Left lung (tissue), 10 donors: ENCODE measurements around the gene LYSMD1. TPM values are rescaled to one million over a fixed set of nuclear protein-coding genes. Genes with fewer than 3 reads are reported as not detected.

Experiments
- ATAC-seq: fragments of 200-7000 bp; cut with Tn5 transposase; one replicate; pipeline ENCODE4 v1.9.1; 2020; ENCODE audit warnings: moderate library complexity
- DNase-seq, 4 donors: peaks; one replicate each; pipeline ENCODE4 v3.0.0-alpha.2; 2013 to 2020
- H3K27ac ChIP-seq, 2 donors: fragments of 200-600 bp; sonication (generic) in 1 of 2; one replicate each; pipeline versions ENCODE4 v1.5.0 to v1.8.0; 2020 to 2021
- H3K27me3 ChIP-seq, 2 donors: fragments of 200-600 bp; sonication (generic) in 1 of 2; one replicate each; pipeline versions ENCODE4 v1.5.0 to v1.8.0; 2020 to 2021
- H3K36me3 ChIP-seq, 2 donors: fragments of 200-600 bp; sonication (generic) in 1 of 2; one replicate each; pipeline versions ENCODE4 v1.5.0 to v1.8.0; 2020 to 2021
- H3K4me1 ChIP-seq, 2 donors: fragments of 200-600 bp; one replicate each; pipeline ENCODE4 v1.8.0; 2021
- H3K4me3 ChIP-seq, 2 donors: fragments of 200-600 bp; sonication (generic) in 1 of 2; one replicate each; pipeline versions ENCODE4 v1.5.0 to v1.8.0; 2020 to 2021; ENCODE audit warnings: mild to moderate bottlenecking in 1 of 2
- H3K9me3 ChIP-seq, 2 donors: fragments of 200-600 bp; sonication (generic) in 1 of 2; one replicate each; pipeline versions ENCODE4 v1.5.0 to v1.8.0; 2020 to 2021
- CTCF ChIP-seq, 2 donors: fragments of 200-600 bp; sonication (generic) in 1 of 2; IDR thresholded peaks; one replicate each; pipeline versions ENCODE4 v1.5.0 to v1.8.0; 2021; ENCODE audit warnings: antibody characterized with exemption in 2 of 2
- intact Hi-C, 2 donors: fragments of 100-400 bp; cut with DNase I; formaldehyde crosslinking; loops; one replicate each; pipeline versions ENCODE4 v1.11.2 to v1.14.2; 2022
- polyA plus RNA-seq, 6 donors: library from polyadenylated mRNA; unstranded; fragments of 120-200 nt; gene quantifications; one replicate each; pipeline ENCODE4 v1.2.1, GENCODE V29; 2013; ENCODE audit not compliant: insufficient read length in 6 of 6
- total RNA-seq, 2 donors: library from RNA; stranded (reverse); fragmentation: NEBNext Ultra II Directional; extraction: Animal tissue kit (Norgen Biotek cat#: 25700); gene quantifications; one replicate each; pipeline ENCODE4 v1.2.1, GENCODE V29; 2021
- donor health status: DM: no; HTN: yes; CAD: no.
- donor health status: DM: no; HTN: no; CAD: no.

LYSMD1 gene
- total and polyA plus RNA-seq, 8 donors = 5.8 to 20.4 (median 16.0) TPM

DNA sequence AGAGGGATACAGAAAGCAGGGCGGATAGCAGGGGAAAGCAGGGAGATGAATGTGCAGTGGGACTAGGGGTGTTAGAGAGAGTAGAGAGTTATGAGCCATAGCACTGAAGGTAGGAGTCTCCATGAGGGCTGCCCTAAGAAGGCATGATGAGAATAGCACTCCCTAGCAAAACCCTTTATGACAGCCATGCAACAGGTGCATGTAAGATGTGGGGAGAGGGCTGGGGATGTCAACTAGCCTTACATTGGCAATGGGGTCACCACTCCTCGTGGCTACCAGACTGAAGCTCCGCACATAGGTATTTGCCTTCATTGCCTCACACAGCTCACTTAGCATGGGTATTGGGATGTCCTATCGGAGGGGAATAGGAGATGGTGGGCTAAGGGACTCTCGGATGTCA is 5.5 kb upstream of the LYSMD1 start:
- ATAC-seq (no peak), DNase-seq (no peak)
- Histone ChIP-seq H3K4me1 (peaks cover 9 to 17% of the 10 kb centered on the region in 2 donors), H3K9me3 (no peaks in the 10 kb centered on the region), H3K27ac (no peak overlapping the region), H3K4me3 (no peak overlapping the region), H3K36me3 (peaks cover 0 to 77% of the 10 kb centered on the region in 2 donors), H3K27me3 (no peaks in the 10 kb centered on the region)
- no peak for TF ChIP-seq CTCF (IDR thresholded peaks at IDR 0.05)
- intact Hi-C loops = no loop called here

GRCh38 chr1:151167116-151167515 is 1.4 kb upstream of the LYSMD1 start:
- Histone ChIP-seq H3K4me3 (peak overlapping the region in 1 of 2 donors; percentile 88), H3K27me3 (no peaks in the 10 kb centered on the region), H3K36me3 (peaks cover 0 to 46% of the 10 kb centered on the region in 2 donors), H3K9me3 (no peaks in the 10 kb centered on the region), H3K4me1 (peaks cover 16 to 39% of the 10 kb centered on the region in 2 donors), H3K27ac (no peak overlapping the region)
- TF ChIP-seq CTCF (IDR thresholded peaks at IDR 0.05) = no peak
- DNase-seq (no peak), ATAC-seq (no peak)
- intact Hi-C loops = no loop called here

DNA sequence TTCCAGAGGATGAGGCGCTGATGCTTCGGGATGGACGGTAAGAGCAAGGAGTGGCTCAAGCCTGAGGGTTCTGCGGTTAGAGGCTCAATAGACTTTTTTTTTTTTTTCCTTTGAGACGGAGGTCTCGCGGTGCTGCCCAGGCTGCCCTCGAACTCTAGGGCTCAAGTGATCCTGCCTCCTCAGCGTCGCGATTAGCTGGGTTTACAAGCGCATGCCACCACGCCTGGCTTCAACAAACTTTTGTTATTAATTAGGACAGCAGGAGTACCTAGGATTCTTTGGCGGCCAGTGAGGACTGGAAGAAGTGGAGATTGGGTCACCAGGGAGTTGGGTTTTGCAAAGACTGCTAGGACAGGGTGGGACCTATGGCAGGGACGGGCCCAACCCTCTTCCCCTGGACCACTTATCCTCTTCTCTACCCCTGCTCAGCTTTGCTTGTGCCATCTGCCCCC is 829 bp upstream of the LYSMD1 start:
- TF ChIP-seq CTCF (IDR thresholded peaks at IDR 0.05) = no peak
- peak; percentile 5 for ATAC-seq
- no peaks in the 10 kb centered on the region for H3K9me3 ChIP-seq
- intact Hi-C loops = no loop called here
- H3K36me3 ChIP-seq = peaks cover 0 to 48% of the 10 kb centered on the region in 2 donors
- DNase-seq = no peak
- peak overlapping the region; percentile 78 to 87 for H3K27ac ChIP-seq
- no peaks in the 10 kb centered on the region for H3K27me3 ChIP-seq
- H3K4me1 ChIP-seq = peaks cover 16 to 39% of the 10 kb centered on the region in 2 donors
- peak overlapping the region; percentile 57 to 88 for H3K4me3 ChIP-seq

- Histone ChIP-seq H3K9me3 (no peaks in the 10 kb centered on the region), H3K27ac (peak overlapping the region; percentile 78 to 87), H3K4me3 (peak overlapping the region; percentile 57 to 88), H3K27me3 (no peaks in the 10 kb centered on the region), H3K4me1 (peaks cover 16 to 42% of the 10 kb centered on the region in 2 donors), H3K36me3 (peaks cover 0 to 48% of the 10 kb centered on the region in 2 donors)
- intact Hi-C loops = no loop called here
- TF ChIP-seq CTCF (IDR thresholded peaks at IDR 0.05) = no peak
- DNase-seq (peak in 2 of 4 donors; percentile 53 to 73), ATAC-seq (peak; percentile 58)
Measured at GRCh38 chr1:151165281-151165737, 393 bp downstream of the LYSMD1 start.

DNA sequence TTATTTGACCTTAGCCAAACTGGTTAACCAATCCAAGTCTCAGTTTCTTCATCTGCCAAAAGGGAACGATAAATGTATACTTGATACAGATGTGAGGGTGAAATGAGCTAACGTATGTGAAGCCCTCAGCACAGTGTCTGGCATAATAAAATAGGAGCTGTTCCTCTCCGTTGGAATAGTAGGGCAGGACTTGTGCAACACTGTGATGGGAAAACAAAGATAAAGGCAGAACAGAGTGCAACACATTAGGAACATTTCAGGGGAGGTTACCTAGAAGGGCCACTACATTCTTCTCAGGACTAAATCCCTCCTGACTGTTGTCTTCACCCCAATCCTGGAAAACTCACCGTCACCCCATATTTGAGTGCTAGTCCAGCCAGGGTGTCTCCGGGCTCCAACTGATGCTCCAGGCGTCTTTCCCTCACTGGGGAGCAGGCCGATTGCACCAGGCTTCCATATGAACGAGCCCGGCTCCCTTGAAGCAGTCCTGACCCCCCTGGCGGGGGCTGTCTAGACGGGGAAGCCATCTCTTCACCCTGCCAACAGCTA is 896 bp downstream of the LYSMD1 start:
- no peaks in the 10 kb centered on the region for H3K27me3 ChIP-seq
- H3K36me3 ChIP-seq = peaks cover 0 to 44% of the 10 kb centered on the region in 2 donors
- H3K9me3 ChIP-seq = no peaks in the 10 kb centered on the region
- TF ChIP-seq CTCF (IDR thresholded peaks at IDR 0.05) = no peak
- peak overlapping the region; percentile 57 to 88 for H3K4me3 ChIP-seq
- ATAC-seq (peak; percentile 23), DNase-seq (no peak)
- H3K27ac ChIP-seq = peak overlapping the region; percentile 78 to 87
- peaks cover 16 to 47% of the 10 kb centered on the region in 2 donors for H3K4me1 ChIP-seq
- intact Hi-C loops = no loop called here
